Endothelial cell of umbilical vein (primary cell): ENCODE data around the gene IL10RA. TPM values are rescaled to one million over a fixed set of nuclear protein-coding genes. Genes with fewer than 3 reads are reported as not detected.

Experiments
- BruUV-seq: library from RNA; stranded (reverse); fragments of 400-500 nt; replicated peaks from 2 replicates; lab custom pipeline; 2021; lab: Mats Ljungman, UMichigan
- CTCF ChIA-PET: fragments of 300-600, 350-600 bp; sonication (Branson Sonifier 250); formaldehyde crosslinking; loops from one replicate; lab custom pipeline; 2021; ENCODE audit warnings: antibody characterized with exemption, inconsistent platforms; lab: Charles Lee
- POLR2A ChIA-PET: fragments of 300-600, 350-600 bp; sonication (Branson Sonifier 250); formaldehyde crosslinking; loops from one replicate; lab custom pipeline; 2021; ENCODE audit warnings: antibody characterized with exemption, inconsistent platforms; lab: Charles Lee
- DNase-seq: peaks from one replicate; pipeline ENCODE4 v3.0.0-alpha.2; 2011; ENCODE audit warnings: low read depth, low spot score
- FAIRE-seq: peaks from 2 replicates; lab custom pipeline; 2011; peaks lifted over from hg19 to GRCh38; lab: Jason Lieb, UNC
- H2AFZ ChIP-seq: 2 replicates; pipeline ENCODE4 v1.6.0; 2012; ENCODE audit warnings: low read depth, low read length, control low read depth, inconsistent platforms
- H3K27ac ChIP-seq: 2 replicates; pipeline ENCODE4 v1.5.1; 2011; ENCODE audit warnings: low read depth, mild to moderate bottlenecking, control low read depth, low read length, moderate library complexity; ENCODE audit not compliant: insufficient read depth
- H3K27me3 ChIP-seq, 2 experiments: 2 replicates each; pipeline versions ENCODE4 v1.6.0 to v1.6.1; 2011; ENCODE audit warnings: low read length in 2 of 2, mixed read lengths in 1 of 2; ENCODE audit not compliant: control insufficient read depth in 2 of 2, insufficient read depth in 2 of 2
- H3K36me3 ChIP-seq, 2 experiments: 2 replicates in 1 of 2; 3 replicates in 1 of 2; pipeline ENCODE4 v1.5.1; 2011; ENCODE audit warnings: low read length in 2 of 2, mild to moderate bottlenecking in 1 of 2, moderate library complexity in 1 of 2; ENCODE audit not compliant: control insufficient read depth in 2 of 2, insufficient read depth in 2 of 2; ENCODE audit errors: extremely low read depth in 1 of 2
- H3K4me1 ChIP-seq: 3 replicates; pipeline ENCODE4 v1.5.1; 2011; ENCODE audit warnings: mild to moderate bottlenecking, low read length; ENCODE audit not compliant: control insufficient read depth, insufficient read depth; ENCODE audit errors: extremely low read depth
- H3K4me2 ChIP-seq: 2 replicates; pipeline ENCODE4 v1.6.1; 2011; ENCODE audit warnings: low read length, control low read depth, mixed read lengths; ENCODE audit not compliant: insufficient read depth
- H3K4me3 ChIP-seq, 3 experiments: fragments of 200-600 bp in 1 of 3; sonication (generic), shearing (Covaris generic) in 1 of 3; replicated peaks in 1 of 3; 2 replicates each; pipeline ENCODE4 v1.5.1; 2011 to 2016; ENCODE audit warnings: control low read depth in 3 of 3, low read length in 3 of 3, mild to moderate bottlenecking in 2 of 3, inconsistent platforms in 1 of 3, low read depth in 1 of 3, moderate library complexity in 1 of 3; ENCODE audit not compliant: insufficient read depth in 1 of 3
- H3K79me2 ChIP-seq: 2 replicates; pipeline ENCODE4 v1.6.0; 2012; ENCODE audit warnings: low read length, inconsistent platforms; ENCODE audit not compliant: control insufficient read depth, insufficient read depth
- H3K9ac ChIP-seq: replicated peaks from 2 replicates; pipeline ENCODE3; 2011; ENCODE audit warnings: low read length, control low read depth; ENCODE audit not compliant: insufficient read depth; ENCODE audit errors: extremely low read depth
- H3K9me1 ChIP-seq: replicated peaks from 3 replicates; pipeline ENCODE4 v1.6.0; 2011; ENCODE audit warnings: mild to moderate bottlenecking, low read length; ENCODE audit not compliant: control insufficient read depth, insufficient read depth; ENCODE audit errors: extremely low read depth
- H3K9me3 ChIP-seq: replicated peaks from 2 replicates; pipeline ENCODE4 v1.5.1; 2012; ENCODE audit warnings: low read length, inconsistent platforms; ENCODE audit not compliant: control insufficient read depth, insufficient read depth
- H4K20me1 ChIP-seq: replicated peaks from 2 replicates; pipeline ENCODE3; 2011; ENCODE audit warnings: mild to moderate bottlenecking, low read length; ENCODE audit not compliant: control insufficient read depth, insufficient read depth; ENCODE audit errors: extremely low read depth
- EZH2 ChIP-seq: IDR thresholded peaks from 2 replicates; pipeline ENCODE4 v1.6.1; 2012; ENCODE audit warnings: borderline replicate concordance, low read depth, mild to moderate bottlenecking, moderate library complexity, low read length, inconsistent platforms; ENCODE audit not compliant: severe bottlenecking
- FOS ChIP-seq: IDR thresholded peaks from 2 replicates; pipeline ENCODE4 v1.6.1; 2011; ENCODE audit warnings: mild to moderate bottlenecking, low read length, moderate library complexity, borderline replicate concordance; ENCODE audit not compliant: insufficient read depth
- GATA2 ChIP-seq: IDR thresholded peaks from 2 replicates; pipeline ENCODE4 v1.7.0; 2011; ENCODE audit warnings: low read depth, mild to moderate bottlenecking, moderate library complexity, mixed read lengths, low read length; ENCODE audit not compliant: insufficient read length, insufficient read depth
- JUN ChIP-seq: IDR thresholded peaks from 2 replicates; pipeline ENCODE4 v1.6.1; 2011; ENCODE audit warnings: borderline replicate concordance, low read depth; ENCODE audit not compliant: insufficient read length, insufficient read depth
- MYC ChIP-seq: IDR thresholded peaks from one replicate; pipeline ENCODE4 v1.6.1; 2011; ENCODE audit warnings: mild to moderate bottlenecking, low read depth, low read length
- POLR2A ChIP-seq: IDR thresholded peaks from 2 replicates; pipeline ENCODE4 v1.6.1; 2012; ENCODE audit warnings: low read depth, mild to moderate bottlenecking, control low read depth, low read length
- POLR2AphosphoS5 ChIP-seq: IDR thresholded peaks from 2 replicates; pipeline ENCODE4 v1.6.1; 2012; ENCODE audit warnings: low read depth, mild to moderate bottlenecking, control low read depth, low read length, moderate library complexity; ENCODE audit not compliant: insufficient read depth
- dilution Hi-C: fragments of 300-500 bp; cut with MboI; formaldehyde crosslinking; loops from one replicate; pipeline ENCODE4 v1.15.0; 2019; ENCODE audit warnings: low sequenced_read_pairs; ENCODE audit not compliant: extremely low pct_ligation_motif_present
- intact Hi-C: fragments of 100-400 bp; cut with micrococcal nuclease; formaldehyde crosslinking; loops from one replicate; pipeline ENCODE4 v1.10.0; 2022
- polyA plus RNA-seq, 4 experiments: library from polyadenylated mRNA; depleted of rRNA in 3 of 4; stranded (reverse) in 3 of 4; unstranded in 1 of 4; fragments of >200 nt; gene quantifications; 2 replicates each; pipeline versions ENCODE4 v1.2.1 to v1.2.3, GENCODE V29; 2011 to 2012; ENCODE audit warnings: missing spikeins in 1 of 4
- total RNA-seq: library from RNA; stranded (reverse); gene quantifications from 2 replicates; pipeline ENCODE4 v1.2.3, GENCODE V29; 2021
- TF ChIP-seq, protein P1 (sequence below), 2 donors: IDR thresholded peaks; 1 replicate in 1 of 2; 2 replicates in 1 of 2; pipeline ENCODE4 v1.5.1; 2011; ENCODE audit warnings: low read length in 2 of 2, mild to moderate bottlenecking in 2 of 2, moderate library complexity in 2 of 2, control low read depth in 1 of 2, inconsistent platforms in 1 of 2, low read depth in 1 of 2; ENCODE audit not compliant: insufficient read depth in 1 of 2; ENCODE audit errors: extremely low read depth in 1 of 2
- TF ChIP-seq, protein P2 (sequence below): IDR thresholded peaks from 2 replicates; pipeline ENCODE4 v1.6.1; 2011; ENCODE audit not compliant: insufficient read depth, insufficient read length

IL10RA gene
- total and polyA plus RNA-seq, 2 donors (not counting 3 experiments of a cell fraction or from before 2014, with no cell fraction given) = 0.04 TPM; not detected in 1

DNA sequence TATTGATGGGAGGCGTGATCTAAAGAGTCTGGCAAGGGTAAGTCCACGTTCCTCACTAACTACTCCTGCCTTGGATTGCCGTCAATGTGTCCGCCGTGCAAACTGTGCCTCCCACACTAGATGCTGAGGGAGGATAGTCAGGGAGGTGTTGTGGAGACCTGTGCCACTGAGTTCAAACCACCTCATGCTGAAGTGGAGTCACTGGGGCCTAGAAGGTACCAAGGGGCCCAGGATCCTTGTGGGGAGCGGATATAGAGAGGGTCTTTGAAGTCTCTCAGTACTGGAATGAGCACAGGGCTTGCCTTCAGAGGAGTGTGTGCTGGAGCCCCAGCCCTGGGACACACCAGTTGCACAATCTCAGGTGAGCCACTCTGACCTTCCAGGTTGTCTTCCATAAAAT, 63.6 kb downstream of the IL10RA start:
- no peaks in the 10 kb centered on the region for H4K20me1 ChIP-seq
- H3K4me3 ChIP-seq = no peak overlapping the region
- TF ChIP-seq POLR2A (no peak), MYC (no peak), JUN (no peak), GATA2 (no peak), FOS (no peak), EZH2 (no peak), POLR2AphosphoS5 (no peak)
- TF ChIP-seq, protein P1, sequence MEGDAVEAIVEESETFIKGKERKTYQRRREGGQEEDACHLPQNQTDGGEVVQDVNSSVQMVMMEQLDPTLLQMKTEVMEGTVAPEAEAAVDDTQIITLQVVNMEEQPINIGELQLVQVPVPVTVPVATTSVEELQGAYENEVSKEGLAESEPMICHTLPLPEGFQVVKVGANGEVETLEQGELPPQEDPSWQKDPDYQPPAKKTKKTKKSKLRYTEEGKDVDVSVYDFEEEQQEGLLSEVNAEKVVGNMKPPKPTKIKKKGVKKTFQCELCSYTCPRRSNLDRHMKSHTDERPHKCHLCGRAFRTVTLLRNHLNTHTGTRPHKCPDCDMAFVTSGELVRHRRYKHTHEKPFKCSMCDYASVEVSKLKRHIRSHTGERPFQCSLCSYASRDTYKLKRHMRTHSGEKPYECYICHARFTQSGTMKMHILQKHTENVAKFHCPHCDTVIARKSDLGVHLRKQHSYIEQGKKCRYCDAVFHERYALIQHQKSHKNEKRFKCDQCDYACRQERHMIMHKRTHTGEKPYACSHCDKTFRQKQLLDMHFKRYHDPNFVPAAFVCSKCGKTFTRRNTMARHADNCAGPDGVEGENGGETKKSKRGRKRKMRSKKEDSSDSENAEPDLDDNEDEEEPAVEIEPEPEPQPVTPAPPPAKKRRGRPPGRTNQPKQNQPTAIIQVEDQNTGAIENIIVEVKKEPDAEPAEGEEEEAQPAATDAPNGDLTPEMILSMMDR (IDR thresholded peaks at IDR 0.05; ENCODE audit: extremely low read depth in 1 of 2, insufficient read depth in 1 of 2, low read depth in 1 of 2, low read length in 2 of 2) = no peak
- TF ChIP-seq, protein P2, sequence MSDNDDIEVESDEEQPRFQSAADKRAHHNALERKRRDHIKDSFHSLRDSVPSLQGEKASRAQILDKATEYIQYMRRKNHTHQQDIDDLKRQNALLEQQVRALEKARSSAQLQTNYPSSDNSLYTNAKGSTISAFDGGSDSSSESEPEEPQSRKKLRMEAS = no peak
- no peaks in the 10 kb centered on the region for H3K79me2 ChIP-seq
- no peak overlapping the region for H2AFZ ChIP-seq
- ChIA-PET CTCF (interaction anchor here (1.4 to 8.0 kb wide), 4 partner anchors 103 to 240 kb away, joined by 5 to 213 read pairs (median 51); no protein-coding TSS in a partner anchor), POLR2A (no interaction called here)
- H3K27ac ChIP-seq = no peak overlapping the region
- intact Hi-C loops (no loop called here), dilution Hi-C loops (no loop called here)
- no peak overlapping the region for H3K4me2 ChIP-seq
- no peak overlapping the region for H3K9ac ChIP-seq
- H3K27me3 ChIP-seq = peaks cover 15 to 22% of the 10 kb centered on the region in 2 experiments
- DNase-seq (no peak), FAIRE-seq (no peak)
- BruUV-seq = no TSS peak
- no peaks in the 10 kb centered on the region for H3K9me1 ChIP-seq
- H3K36me3 ChIP-seq = no peaks in the 10 kb centered on the region
- no peaks in the 10 kb centered on the region for H3K4me1 ChIP-seq
- H3K9me3 ChIP-seq = no peaks in the 10 kb centered on the region
